ENCODE results near the gene FNDC3B. TPM values are rescaled to one million over a fixed set of nuclear protein-coding genes. Genes with fewer than 3 reads are reported as not detected.
A peak's percentile ranks its signal among the peaks of the same experiment; 100 is the strongest.

The FNDC3B gene
- total RNA-seq, 1 donor from 2014 or later: 54.9 TPM

DNA sequence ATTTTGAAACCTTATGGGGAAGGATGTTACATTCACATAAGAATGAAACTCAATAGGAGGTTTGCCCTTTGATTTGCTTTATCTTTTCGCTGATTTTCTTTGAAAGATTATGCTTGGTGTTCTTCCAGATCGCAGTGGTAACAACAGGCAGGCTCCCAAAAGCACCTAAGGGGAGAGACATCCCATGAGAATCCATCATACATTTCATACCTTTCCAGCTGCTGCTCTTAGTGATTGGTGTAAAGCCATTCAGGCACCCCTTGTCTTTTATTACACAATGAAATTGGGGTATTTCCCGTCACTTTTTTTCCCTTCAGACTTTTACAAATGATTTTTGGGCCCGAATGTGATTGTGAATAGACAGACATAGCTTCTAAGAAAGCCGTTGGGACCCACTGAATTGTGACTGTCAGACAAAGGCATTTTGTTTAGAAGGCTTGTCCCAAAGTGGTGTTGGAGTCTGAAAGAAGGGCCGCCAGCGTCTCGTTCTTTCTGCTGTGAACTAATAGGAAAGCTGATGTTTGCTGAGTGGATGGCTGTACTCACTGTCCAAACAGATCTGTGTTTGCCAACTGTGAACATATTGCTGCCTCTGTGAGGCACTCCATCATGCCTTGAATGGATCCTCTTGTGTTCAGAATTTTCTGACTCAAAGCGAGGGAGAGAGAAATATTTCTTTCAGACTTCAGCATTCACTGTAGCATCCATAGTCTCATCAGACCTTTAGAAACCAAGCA is 164.3 kb downstream of the FNDC3B start:
- intact Hi-C loops (cut with DNase I): loop anchor here (2.0 to 5.0 kb wide), 4 partner anchors 57 to 163 kb away; no protein-coding TSS in a partner anchor
- no peaks in the 10 kb centered on the region for H3K36me3 ChIP-seq
- H3K27me3 ChIP-seq: no peaks in the 10 kb centered on the region
- no peaks in the 10 kb centered on the region for H3K9me3 ChIP-seq
- DNase-seq (ENCODE audit: low spot score in 2 of 2): no peak
- peak overlapping the region; percentile 75 to 88 for H3K27ac ChIP-seq
- H3K4me3 ChIP-seq: no peak overlapping the region
- TF ChIP-seq CTCF (IDR thresholded peaks at IDR 0.05): no peak
- peaks cover 12 to 61% of the 10 kb centered on the region in 2 donors for H3K4me1 ChIP-seq

DNA sequence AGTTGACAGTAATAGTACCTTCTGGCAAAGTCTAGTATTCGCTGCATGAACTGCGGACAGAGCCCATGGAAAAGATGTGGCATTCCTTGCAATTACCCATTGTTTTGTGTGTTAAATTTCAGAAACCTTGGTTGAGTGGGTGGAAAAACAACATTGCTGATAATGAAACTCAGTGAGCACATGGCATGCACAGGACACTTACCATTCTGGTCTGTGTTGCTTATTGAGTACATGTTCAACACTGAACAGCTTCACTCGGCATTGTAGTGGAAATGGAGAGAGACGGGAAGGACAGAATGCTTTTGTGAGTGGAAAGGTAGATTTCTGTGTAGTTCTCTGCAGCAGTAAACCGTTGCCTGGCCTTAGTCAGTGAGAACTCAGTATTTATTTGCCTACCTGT is 165.3 kb downstream of the FNDC3B start:
- no peaks in the 10 kb centered on the region for H3K27me3 ChIP-seq
- H3K4me3 ChIP-seq: no peak overlapping the region
- H3K9me3 ChIP-seq: no peaks in the 10 kb centered on the region
- TF ChIP-seq CTCF (IDR thresholded peaks at IDR 0.05): no peak
- intact Hi-C loops (cut with DNase I): loop anchor here (5.0 kb wide), 2 partner anchors 77 to 118 kb away; no protein-coding TSS in a partner anchor
- H3K27ac ChIP-seq: peak overlapping the region; percentile 75 to 88
- no peaks in the 10 kb centered on the region for H3K36me3 ChIP-seq
- no peak for DNase-seq (ENCODE audit: low spot score in 2 of 2)
- H3K4me1 ChIP-seq: peaks cover 20 to 71% of the 10 kb centered on the region in 2 donors

- H3K9me3 ChIP-seq: no peaks in the 10 kb centered on the region
- no peaks in the 10 kb centered on the region for H3K36me3 ChIP-seq
- no peaks in the 10 kb centered on the region for H3K27me3 ChIP-seq
- peak overlapping the region; percentile 3 to 51 for H3K4me3 ChIP-seq
- H3K27ac ChIP-seq: peak overlapping the region; percentile 89 to 95
- H3K4me1 ChIP-seq: peaks cover 21 to 74% of the 10 kb centered on the region in 2 donors
- no peak for TF ChIP-seq CTCF (IDR thresholded peaks at IDR 0.05)
- intact Hi-C loops (cut with DNase I): loop anchor here (2.0 kb wide), 1 partner anchor 56 kb away; no protein-coding TSS in a partner anchor
- peak; percentile 37 to 83 for DNase-seq (ENCODE audit: low spot score in 2 of 2)
Measured at GRCh38 chr3:172208586-172209332, 169.4 kb downstream of the FNDC3B start.

- peak overlapping the region; percentile 89 to 95 for H3K27ac ChIP-seq
- intact Hi-C loops (cut with DNase I): loop anchor here (2.0 to 5.0 kb wide), 2 partner anchors 57 to 397 kb away; partner anchors contain the start of gene PLD1
- no peaks in the 10 kb centered on the region for H3K27me3 ChIP-seq
- TF ChIP-seq CTCF (IDR thresholded peaks at IDR 0.05): no peak
- peaks cover 21 to 70% of the 10 kb centered on the region in 2 donors for H3K4me1 ChIP-seq
- H3K9me3 ChIP-seq: no peaks in the 10 kb centered on the region
- no peaks in the 10 kb centered on the region for H3K36me3 ChIP-seq
- H3K4me3 ChIP-seq: peak overlapping the region; percentile 3 to 51
- peak; percentile 57 to 93 for DNase-seq (ENCODE audit: low spot score in 2 of 2)
Measured at GRCh38 chr3:172209333-172210321, 170.2 kb downstream of the FNDC3B start.

DNA sequence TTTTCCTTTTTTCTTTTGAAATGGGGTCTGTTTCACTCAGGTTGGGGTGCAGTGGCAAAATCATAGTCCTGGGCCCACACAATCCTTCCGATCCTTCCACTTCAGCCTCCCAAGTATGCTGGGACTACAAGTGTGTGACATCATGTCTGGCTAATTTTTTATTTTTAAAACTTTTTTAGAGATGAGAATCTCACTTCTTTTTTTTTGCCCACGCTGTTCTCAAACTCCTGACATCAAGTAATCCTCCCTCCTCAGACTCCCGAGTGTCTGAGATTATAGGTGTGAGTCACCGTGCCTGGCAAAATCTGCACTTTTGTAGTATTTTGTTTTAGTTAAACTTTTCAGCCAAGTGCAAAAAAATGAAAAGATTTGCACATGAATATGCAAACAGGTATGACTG is 171.0 kb downstream of the FNDC3B start:
- H3K27me3 ChIP-seq: no peaks in the 10 kb centered on the region
- no peaks in the 10 kb centered on the region for H3K36me3 ChIP-seq
- peak overlapping the region; percentile 89 to 95 for H3K27ac ChIP-seq
- peak; percentile 17 to 79 for DNase-seq (ENCODE audit: low spot score in 2 of 2)
- H3K4me3 ChIP-seq: peak overlapping the region in 1 of 2 donors; percentile 51
- no peaks in the 10 kb centered on the region for H3K9me3 ChIP-seq
- TF ChIP-seq CTCF (IDR thresholded peaks at IDR 0.05): no peak
- H3K4me1 ChIP-seq: peaks cover 14 to 64% of the 10 kb centered on the region in 2 donors
- intact Hi-C loops (cut with DNase I): loop anchor here (5.0 kb wide), 1 partner anchor 398 kb away; the partner anchor contains the start of gene PLD1

All from ascending aorta (tissue), 2 donors.